HG02840 (cell line): ENCODE results near the gene PDIK1L.

Experiments
- ATAC-seq: cut with Tn5 transposase; IDR thresholded peaks from one replicate; pipeline ENCODE4 v1.9.1; 2021; ENCODE audit warnings: mild to moderate bottlenecking, moderate library complexity, moderate number of reproducible peaks; ENCODE audit not compliant: unreplicated experiment, low FRiP score

Gene PDIK1L

DNA sequence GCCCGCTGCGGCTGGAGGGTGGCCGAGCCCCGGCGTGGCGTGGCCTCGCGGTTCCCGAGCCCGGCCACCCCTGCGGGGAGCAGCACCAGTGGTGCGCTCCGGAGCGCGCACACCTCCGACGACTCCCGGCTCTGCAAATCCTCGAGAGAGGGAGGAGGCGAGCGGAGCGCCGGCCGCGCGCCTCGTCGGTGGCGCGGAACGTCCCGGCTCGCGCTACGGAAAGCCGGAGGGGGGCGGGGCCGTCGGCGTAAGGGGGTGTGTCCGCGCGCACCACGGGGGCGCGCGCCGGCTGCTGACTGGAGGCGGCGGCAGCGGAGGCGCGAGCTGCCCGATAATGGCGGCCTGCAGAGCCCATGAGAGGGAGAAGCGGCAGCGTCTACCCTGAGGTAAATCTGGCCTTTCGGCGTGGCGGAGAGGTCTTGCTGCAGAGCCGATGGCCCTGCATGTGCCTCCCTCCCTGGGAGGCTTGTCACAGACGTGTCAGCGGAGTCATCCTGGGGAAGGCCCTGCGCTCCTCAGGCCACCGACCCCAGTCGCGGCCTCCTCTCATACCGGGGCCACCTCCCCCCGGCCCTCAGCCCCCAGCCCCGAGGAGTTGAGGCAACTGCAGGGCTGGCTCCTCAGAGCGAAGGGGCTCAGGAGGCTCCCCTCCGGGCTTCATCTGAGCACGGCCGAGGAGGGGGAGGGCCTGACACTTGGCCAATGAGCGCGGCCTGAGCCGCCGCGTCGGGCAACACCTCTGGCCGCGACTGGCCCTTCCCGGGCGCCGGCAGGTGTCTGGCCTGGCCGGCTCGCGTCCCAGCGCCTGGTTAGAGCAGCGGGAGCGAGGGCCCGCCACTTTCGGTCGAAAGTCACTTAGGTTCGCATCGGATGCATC lies at the start of gene PDIK1L:
PDIK1L (plus strand) TSS at position 295 of the 877 bp plus-strand sequence. CDS start 2,485 bp downstream, outside the sequence.
- ATAC-seq = peak; percentile 73

DNA sequence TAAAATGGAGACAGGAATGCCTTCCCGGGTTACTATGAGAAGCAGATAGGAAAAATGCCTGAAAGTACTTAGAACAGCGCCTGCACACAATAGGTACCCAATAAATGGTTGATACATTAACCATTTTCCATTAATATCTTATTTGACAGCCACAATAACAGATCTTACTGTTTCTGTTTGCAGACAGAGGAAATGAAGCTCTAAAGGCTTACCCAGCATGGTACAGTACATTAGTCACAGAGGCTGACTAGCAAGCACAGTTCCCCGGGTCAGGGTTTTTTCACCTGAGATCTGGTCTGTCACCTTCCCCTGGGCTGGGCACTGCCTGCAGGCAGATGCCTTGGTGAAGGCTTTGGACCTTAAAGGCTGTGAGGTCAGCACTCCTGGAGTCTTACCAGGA lies 47.1 kb upstream of the PDIK1L start:
- ATAC-seq = no peak

DNA sequence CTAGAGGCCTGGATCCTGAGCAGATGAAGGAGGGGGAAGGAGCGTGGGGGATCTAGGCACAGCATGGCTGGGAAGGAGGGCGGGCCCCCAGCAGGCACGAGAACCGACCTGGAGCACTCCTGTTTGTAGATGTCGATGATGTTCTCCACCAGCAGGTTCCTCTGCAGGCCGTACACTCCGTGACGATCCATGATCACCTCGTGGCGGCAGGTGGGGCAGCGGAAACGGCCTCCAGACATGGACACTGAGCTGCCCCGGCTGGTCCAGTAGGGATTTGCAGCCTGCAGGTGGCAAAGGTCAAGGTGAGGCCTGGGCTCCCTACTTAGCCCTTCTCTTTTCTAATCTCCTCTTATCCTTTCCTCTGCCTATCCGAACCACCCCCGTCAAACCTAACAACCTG lies 45.5 kb upstream of the PDIK1L start:
- ATAC-seq = no peak

DNA sequence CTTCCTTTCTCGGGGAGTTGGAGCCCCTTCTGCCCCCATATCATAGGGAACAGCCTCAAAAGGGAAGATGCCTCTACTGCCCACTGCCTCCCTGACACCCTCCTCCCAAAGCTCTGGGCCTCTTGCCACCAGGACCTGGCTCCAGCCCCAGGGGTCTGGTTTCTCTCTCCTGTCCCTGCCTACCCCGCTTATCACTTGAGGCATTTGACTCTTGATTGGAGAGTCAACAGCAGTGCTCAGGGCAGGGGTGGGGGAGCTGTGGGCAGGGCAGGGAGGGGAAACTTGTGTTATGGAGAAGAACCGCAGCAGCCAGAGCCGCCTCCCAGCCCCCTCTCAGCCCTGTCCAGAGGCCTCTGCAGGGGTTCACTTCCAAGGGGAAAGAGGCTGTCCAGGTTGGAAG lies 44.8 kb upstream of the PDIK1L start:
- no peak for ATAC-seq

DNA sequence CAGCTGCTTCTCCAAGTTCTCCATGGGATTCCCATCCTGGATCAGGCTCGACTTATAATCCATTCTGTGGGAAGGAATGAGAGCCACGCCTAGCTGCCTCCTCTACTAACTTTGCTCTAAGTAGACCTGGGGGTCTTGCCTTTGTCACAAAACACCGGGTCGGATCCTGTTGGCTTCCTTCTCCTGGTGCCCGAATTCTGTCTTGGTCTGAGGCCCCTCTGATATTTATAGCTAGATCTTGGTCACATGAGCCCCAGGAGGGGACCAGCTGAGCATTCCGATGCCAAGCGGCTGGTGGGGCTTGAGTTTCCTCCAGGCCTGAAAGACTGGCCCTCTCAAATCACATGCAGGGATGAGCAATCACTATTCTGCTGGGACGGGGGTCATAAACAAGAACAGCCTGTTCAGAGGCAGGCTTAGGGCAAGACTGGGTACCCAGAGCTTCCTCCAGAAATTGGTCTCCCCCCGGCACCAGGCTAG lies 44.2 kb upstream of the PDIK1L start, which contains the start of gene TRIM63:
TRIM63 (minus strand) TSS at position 199 of the 480 bp plus-strand sequence; CDS start at position 63, 136 bp downstream.
- ATAC-seq = no peak

DNA sequence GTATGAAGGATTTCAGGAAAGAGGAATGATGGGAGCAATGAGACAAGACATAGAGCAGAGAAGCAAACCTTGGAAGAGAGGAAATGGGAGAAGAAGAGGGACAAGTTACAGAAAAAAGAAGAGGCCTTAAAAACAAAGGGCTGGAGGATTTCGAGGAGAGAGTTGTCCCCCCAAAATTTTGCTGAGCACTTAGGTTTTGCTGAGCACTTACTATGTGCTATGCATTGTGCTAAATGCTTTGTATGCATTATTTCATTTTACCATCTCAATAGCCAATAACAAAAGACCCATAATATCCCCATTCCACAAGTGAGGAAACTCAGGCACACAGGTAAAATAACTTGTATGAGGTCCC lies 41.7 kb upstream of the PDIK1L start:
- no peak for ATAC-seq

DNA sequence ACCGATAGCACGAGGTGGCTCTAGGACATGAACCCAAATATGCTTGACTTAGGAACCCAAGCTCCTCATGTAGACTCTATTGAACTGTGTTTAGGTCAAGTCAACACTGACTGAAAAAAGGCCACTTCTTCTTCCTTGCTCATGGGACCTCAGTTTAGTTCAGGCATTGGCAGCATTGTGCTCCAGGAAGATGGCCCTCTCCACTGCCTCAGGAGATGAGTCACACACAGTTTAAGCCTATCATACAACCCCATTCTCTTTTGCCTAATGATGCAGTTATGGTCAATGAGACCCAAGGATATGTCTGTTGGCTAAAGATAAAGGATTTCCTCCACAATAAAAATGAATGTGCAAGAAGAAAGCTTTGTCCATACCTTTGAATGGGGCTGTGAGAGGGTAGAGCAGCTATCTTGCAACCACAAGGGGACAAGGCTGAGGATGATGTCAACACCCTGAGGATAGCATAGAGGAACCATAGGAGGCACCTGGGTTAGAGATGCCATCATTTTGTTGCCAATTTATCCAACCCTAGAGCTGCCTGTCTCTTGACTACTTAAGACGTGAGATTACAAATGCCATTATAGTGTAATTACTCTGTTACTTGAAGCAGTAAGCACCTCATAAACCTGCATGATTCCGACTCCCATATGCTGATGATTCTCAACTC lies 41.2 kb upstream of the PDIK1L start:
- ATAC-seq = no peak

GRCh38 chr1:26070963-26071342 lies 40.7 kb upstream of the PDIK1L start:
- no peak for ATAC-seq

GRCh38 chr1:26072305-26072704 lies 39.3 kb upstream of the PDIK1L start:
- no peak for ATAC-seq

- no peak for ATAC-seq
Observed at GRCh38 chr1:26075421-26076144, 36.0 kb upstream of the PDIK1L start.

- ATAC-seq = no peak
Observed at GRCh38 chr1:26077524-26077923, 34.1 kb upstream of the PDIK1L start.

GRCh38 chr1:26078286-26079177 lies 33.1 kb upstream of the PDIK1L start:
- ATAC-seq = no peak

GRCh38 chr1:26079178-26079563 lies 32.5 kb upstream of the PDIK1L start:
- ATAC-seq = no peak

GRCh38 chr1:26079960-26080814 lies 31.4 kb upstream of the PDIK1L start:
- ATAC-seq = no peak

- no peak for ATAC-seq
Observed at GRCh38 chr1:26081267-26082019, 30.2 kb upstream of the PDIK1L start.

DNA sequence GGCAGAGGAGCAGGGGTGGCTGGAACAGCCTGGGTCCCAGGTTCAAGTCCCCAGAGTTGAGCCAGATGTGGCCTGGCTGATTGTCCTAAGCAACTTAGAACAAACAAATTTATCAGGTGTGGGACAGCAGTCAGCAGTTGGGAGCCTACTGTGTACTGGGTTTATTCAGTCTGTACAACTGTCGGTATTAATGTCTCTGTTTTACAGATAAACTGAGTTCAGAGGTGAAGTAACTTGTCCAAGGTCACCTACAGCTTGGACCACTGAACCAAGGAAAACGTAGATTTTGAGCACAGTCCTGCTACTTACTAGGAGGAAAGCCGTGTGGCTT lies 29.6 kb upstream of the PDIK1L start:
- no peak for ATAC-seq

GRCh38 chr1:26083208-26083607 lies 28.4 kb upstream of the PDIK1L start:
- ATAC-seq = no peak

- ATAC-seq = no peak
Observed at GRCh38 chr1:26084091-26084561, 27.5 kb upstream of the PDIK1L start.
